DND-41 (cell line): ENCODE results near the gene IQGAP1.

Source experiments
- ATAC-seq: fragments of 200-7000 bp; cut with Tn5 transposase; 3 replicates; pipeline ENCODE4 v1.9.1; 2021; ENCODE audit warnings: low read depth; ENCODE audit not compliant: insufficient read depth
- DNase-seq: peaks from one replicate; pipeline ENCODE4 v3.0.0-alpha.2; 2020
- H2AFZ ChIP-seq: 2 replicates; pipeline ENCODE4 v1.6.0; 2012; ENCODE audit warnings: low read depth, low read length
- H3K27ac ChIP-seq: 2 replicates; pipeline ENCODE4 v1.5.1; 2012; ENCODE audit warnings: low read length, inconsistent platforms
- H3K27me3 ChIP-seq: fragments of 200-600 bp; sonication (generic); 2 replicates; pipeline ENCODE4 v1.6.0; 2012; ENCODE audit warnings: low read length, mild to moderate bottlenecking, inconsistent platforms; ENCODE audit not compliant: insufficient read depth, poor library complexity
- H3K36me3 ChIP-seq: 2 replicates; pipeline ENCODE4 v1.5.1; 2012; ENCODE audit warnings: low read length, inconsistent platforms; ENCODE audit not compliant: insufficient read depth
- H3K4me1 ChIP-seq: 2 replicates; pipeline ENCODE4 v1.5.1; 2012; ENCODE audit warnings: mild to moderate bottlenecking, low read length; ENCODE audit not compliant: insufficient read depth
- H3K4me2 ChIP-seq: 2 replicates; pipeline ENCODE4 v1.6.0; 2012; ENCODE audit warnings: mild to moderate bottlenecking, moderate library complexity, low read length, inconsistent platforms; ENCODE audit not compliant: insufficient read depth
- H3K4me3 ChIP-seq, 2 experiments: fragments of 200-600 bp in 1 of 2; shearing (Covaris generic) in 1 of 2; 2 replicates each; pipeline ENCODE4 v1.5.1; 2012 to 2016; ENCODE audit warnings: inconsistent platforms in 2 of 2, low read length in 2 of 2, mild to moderate bottlenecking in 2 of 2, low read depth in 1 of 2, moderate library complexity in 1 of 2
- H3K79me2 ChIP-seq: 2 replicates; pipeline ENCODE4 v1.6.0; 2012; ENCODE audit warnings: low read length, inconsistent platforms; ENCODE audit not compliant: insufficient read depth
- H3K9ac ChIP-seq: 2 replicates; pipeline ENCODE4 v1.6.0; 2012; ENCODE audit warnings: low read depth, mild to moderate bottlenecking, inconsistent platforms, low read length, moderate library complexity
- H3K9me3 ChIP-seq: 2 replicates; pipeline ENCODE4 v1.5.1; 2012; ENCODE audit warnings: low read length, moderate library complexity, mild to moderate bottlenecking, inconsistent platforms; ENCODE audit not compliant: insufficient read depth, severe bottlenecking
- H4K20me1 ChIP-seq: 2 replicates; pipeline ENCODE4 v1.6.0; 2012; ENCODE audit warnings: low read length; ENCODE audit not compliant: insufficient read depth
- EZH2 ChIP-seq: IDR thresholded peaks from 3 replicates; pipeline ENCODE4 v1.6.1; 2012; ENCODE audit warnings: borderline replicate concordance, low read depth, mild to moderate bottlenecking, moderate library complexity, low read length, inconsistent platforms; ENCODE audit not compliant: severe bottlenecking
- TF ChIP-seq, protein P1 (sequence below): IDR thresholded peaks from 2 replicates; pipeline ENCODE4 v1.5.1; 2012; ENCODE audit warnings: borderline replicate concordance, low read length, moderate library complexity, mild to moderate bottlenecking; ENCODE audit not compliant: poor library complexity, severe bottlenecking; ENCODE audit errors: extremely low read depth

IQGAP1 gene

GRCh38 chr15:90400759-90401314 lies 12.8 kb downstream of the IQGAP1 start:
- Histone ChIP-seq H3K4me2 (peak overlapping the region; percentile 63), H4K20me1 (peaks cover 39% of the 10 kb centered on the region; the same call in 1 of the 2 replicates), H2AFZ (no peak overlapping the region; the same call in 1 of the 2 replicates), H3K9ac (peak overlapping the region; percentile 17; the same call in 1 of the 2 replicates), H3K4me1 (peaks cover 34% of the 10 kb centered on the region), H3K79me2 (peaks cover 96% of the 10 kb centered on the region), H3K27ac (peak overlapping the region; percentile 70), H3K27me3 (no peaks in the 10 kb centered on the region), H3K9me3 (no peaks in the 10 kb centered on the region), H3K36me3 (0 out of 2 replicates have a peak, but pooled peaks cover 1% of the 10 kb centered on the region), H3K4me3 (peak overlapping the region in 1 of 2 experiments; percentile 45; a peak in 2 of 4 replicates)
- ATAC-seq: peak; percentile 100
- no peak for TF ChIP-seq EZH2
- TF ChIP-seq, protein P1, sequence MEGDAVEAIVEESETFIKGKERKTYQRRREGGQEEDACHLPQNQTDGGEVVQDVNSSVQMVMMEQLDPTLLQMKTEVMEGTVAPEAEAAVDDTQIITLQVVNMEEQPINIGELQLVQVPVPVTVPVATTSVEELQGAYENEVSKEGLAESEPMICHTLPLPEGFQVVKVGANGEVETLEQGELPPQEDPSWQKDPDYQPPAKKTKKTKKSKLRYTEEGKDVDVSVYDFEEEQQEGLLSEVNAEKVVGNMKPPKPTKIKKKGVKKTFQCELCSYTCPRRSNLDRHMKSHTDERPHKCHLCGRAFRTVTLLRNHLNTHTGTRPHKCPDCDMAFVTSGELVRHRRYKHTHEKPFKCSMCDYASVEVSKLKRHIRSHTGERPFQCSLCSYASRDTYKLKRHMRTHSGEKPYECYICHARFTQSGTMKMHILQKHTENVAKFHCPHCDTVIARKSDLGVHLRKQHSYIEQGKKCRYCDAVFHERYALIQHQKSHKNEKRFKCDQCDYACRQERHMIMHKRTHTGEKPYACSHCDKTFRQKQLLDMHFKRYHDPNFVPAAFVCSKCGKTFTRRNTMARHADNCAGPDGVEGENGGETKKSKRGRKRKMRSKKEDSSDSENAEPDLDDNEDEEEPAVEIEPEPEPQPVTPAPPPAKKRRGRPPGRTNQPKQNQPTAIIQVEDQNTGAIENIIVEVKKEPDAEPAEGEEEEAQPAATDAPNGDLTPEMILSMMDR: no peak
- DNase-seq: peak; percentile 65

- Histone ChIP-seq H3K4me2 (peak overlapping the region; percentile 63; the same call in 1 of the 2 replicates), H4K20me1 (peaks cover 40% of the 10 kb centered on the region; the same call in 1 of the 2 replicates)
- TF ChIP-seq, protein P1: no peak
- no peak for TF ChIP-seq EZH2
Measured at GRCh38 chr15:90401495-90401894, 13.5 kb downstream of the IQGAP1 start.

DNA sequence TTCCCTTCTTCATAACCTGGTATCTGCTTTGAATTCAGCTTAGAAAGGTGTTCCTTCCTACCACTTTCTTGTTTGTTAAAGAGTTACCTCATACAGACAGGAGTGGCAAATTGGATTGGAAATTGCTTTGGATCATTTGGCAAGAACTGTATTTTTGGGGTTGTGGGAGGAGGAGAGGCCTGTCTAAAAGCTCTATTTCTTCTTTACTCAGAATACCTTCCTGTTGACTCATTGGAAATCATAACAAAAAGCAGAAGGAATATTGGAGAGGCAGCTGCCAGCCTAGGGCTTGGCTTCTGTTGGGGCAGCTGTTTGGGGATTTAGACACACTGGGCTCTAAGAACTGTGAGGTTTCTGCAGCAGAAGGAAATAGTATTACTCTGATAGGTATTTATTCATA lies 14.2 kb downstream of the IQGAP1 start:
- H3K4me2 ChIP-seq: no peak overlapping the region
- ATAC-seq: no peak
- no peak for DNase-seq

More at GRCh38 chr15:90401495-90401894, 13.5 kb downstream of the IQGAP1 start:
- Histone ChIP-seq H3K79me2 (peaks cover 96% of the 10 kb centered on the region), H3K9me3 (no peaks in the 10 kb centered on the region), H3K27me3 (no peaks in the 10 kb centered on the region), H3K9ac (no peak overlapping the region), H3K4me1 (peaks cover 34% of the 10 kb centered on the region), H2AFZ (no peak overlapping the region), H3K4me3 (no peak overlapping the region), H3K36me3 (no peaks in the 10 kb centered on the region), H3K27ac (no peak overlapping the region; the same call in 1 of the 2 replicates)
- no peak for ATAC-seq
- no peak for DNase-seq

More for the DNA sequence above, 14.2 kb downstream of the IQGAP1 start:
- TF ChIP-seq, protein P1: no peak
- no peak for TF ChIP-seq EZH2
- Histone ChIP-seq H3K27ac (no peak overlapping the region; the same call in 1 of the 2 replicates), H3K36me3 (no peaks in the 10 kb centered on the region), H3K9me3 (no peaks in the 10 kb centered on the region), H3K4me3 (no peak overlapping the region), H3K27me3 (no peaks in the 10 kb centered on the region), H4K20me1 (peaks cover 40% of the 10 kb centered on the region; the same call in 1 of the 2 replicates), H2AFZ (no peak overlapping the region), H3K4me1 (peaks cover 34% of the 10 kb centered on the region), H3K79me2 (peaks cover 98% of the 10 kb centered on the region), H3K9ac (no peak overlapping the region)
